Globus pallidus (tissue), 1 donor: ENCODE results near the gene PPP1R16B.
A peak's percentile ranks its signal among the peaks of the same experiment; 100 is the strongest.
"Not testable (repeated sequence)": the region's sequence is repeated elsewhere in the genome, so short reads cannot be mapped to it uniquely, and the experiment has no call there.

Experiments
- DNase-seq: peaks from one replicate; pipeline ENCODE4 v3.0.0-alpha.2; 2015; ENCODE audit warnings: low spot score

PPP1R16B gene

DNA sequence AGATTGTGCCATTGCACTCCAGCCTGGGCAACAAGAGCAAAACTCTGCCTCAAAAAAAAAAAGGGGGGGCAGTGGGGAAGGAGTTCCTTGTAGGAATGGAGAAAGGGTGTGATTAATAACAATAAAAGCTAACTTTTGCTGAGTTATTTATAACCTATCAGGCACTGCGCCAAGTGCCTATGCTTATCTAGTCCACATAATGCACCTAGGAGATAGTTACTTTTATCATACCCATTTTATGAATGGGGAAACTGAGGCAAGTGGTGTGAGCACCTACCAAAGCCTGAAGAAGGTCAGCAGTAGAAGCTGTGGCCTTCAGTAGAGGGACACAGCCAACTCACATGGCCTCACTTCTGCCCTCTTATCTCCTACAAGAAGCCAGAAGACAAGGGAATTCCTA, 13.6 kb upstream of the PPP1R16B start:
- DNase-seq, result no peak

DNA sequence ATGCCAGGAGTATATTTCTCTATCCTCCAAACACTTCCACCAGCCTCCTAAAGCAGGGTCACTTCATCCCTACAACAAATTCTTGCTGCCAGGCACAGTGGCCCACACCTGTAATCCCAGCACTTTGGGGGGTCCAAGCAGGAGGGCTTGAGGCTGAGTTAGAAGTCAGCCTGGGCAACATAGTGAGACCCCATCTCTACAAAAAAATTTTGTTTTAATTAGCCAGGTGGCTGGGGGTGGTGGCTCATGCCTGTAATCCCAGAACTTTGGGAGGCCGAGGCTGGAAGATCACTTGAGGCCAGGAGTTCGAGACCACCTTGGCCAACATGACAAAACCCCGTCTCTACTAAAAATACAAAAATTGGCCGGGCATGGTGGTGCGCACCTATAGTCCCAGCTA, 11.4 kb upstream of the PPP1R16B start:
- DNase-seq, result not testable (repeated sequence)

DNA sequence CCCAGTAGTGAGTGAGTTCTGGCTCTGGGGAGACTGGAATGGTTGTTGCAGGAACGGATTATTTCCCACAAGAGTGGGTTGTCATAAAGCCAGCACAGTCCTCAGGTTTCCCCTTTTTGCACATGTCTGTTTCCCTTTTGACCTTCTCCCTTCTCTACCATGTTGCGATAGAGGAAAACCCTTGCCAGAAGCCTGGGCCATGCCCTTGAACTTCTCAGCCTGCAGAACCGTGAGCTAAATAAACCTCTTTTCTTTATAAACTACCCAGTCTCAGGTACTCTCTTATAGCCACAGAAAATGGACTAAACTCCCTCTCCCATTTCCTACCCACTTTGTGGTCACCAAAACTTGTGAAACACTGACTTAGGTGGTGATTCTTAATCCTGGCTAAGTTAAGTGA, 7.2 kb upstream of the PPP1R16B start:
- no peak for DNase-seq

DNA sequence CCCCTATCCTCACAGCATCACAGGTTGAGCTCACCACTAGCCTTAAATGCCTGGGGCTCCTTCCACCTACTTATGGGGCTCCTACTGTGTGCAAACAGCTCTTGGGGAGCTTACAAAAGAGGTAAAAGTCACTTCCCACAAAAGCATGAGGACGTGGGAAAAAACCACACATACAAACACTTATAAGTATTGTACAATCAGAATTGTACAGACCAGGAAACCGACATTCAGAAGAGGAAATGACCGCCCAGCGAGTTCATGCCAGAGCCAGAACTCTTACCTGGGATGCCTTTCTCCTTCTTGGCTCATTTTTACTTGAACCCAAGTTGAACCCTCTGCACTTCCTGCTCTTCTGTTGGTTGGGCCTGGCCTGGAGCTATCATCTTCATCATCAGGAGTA, 6.3 kb upstream of the PPP1R16B start:
- DNase-seq, result no peak

DNA sequence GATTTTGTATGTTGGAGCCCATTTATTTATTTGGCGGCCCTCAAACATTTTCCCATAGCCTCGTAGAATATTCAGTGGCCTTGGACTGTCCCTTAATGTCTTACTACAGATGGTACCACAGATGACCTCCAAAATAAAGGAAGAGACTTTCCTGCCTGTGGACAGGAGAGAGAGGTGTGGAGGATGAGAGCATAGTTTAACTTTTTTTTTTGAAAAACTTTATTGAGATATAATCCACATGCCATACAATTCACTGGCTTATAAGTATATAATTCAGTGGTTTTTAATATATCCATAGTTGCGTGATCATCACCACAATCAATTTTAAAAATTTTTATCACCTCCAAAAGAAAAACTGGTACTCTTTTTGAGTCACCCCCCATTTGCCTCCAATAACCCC, 4.6 kb upstream of the PPP1R16B start:
- no peak for DNase-seq

DNA sequence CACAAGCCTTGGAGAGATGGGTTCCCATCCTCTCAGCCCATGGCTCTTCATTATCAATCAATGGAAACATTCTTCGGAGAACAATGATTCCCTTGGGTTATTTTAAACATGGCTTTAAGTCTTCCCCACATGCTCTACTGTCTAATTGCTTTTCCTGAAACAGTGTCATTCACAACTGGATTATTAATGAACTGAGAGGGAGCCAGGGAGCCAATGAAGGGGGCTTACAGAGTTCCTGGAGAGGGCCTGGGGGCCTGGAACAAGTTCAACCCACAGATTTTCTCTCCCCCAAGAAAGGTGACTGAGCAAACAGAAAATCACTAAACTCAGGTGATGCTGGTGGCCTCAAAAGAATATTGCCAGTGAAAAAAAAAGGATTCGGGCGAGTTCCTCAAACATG, 1.3 kb upstream of the PPP1R16B start:
- no peak for DNase-seq

DNA sequence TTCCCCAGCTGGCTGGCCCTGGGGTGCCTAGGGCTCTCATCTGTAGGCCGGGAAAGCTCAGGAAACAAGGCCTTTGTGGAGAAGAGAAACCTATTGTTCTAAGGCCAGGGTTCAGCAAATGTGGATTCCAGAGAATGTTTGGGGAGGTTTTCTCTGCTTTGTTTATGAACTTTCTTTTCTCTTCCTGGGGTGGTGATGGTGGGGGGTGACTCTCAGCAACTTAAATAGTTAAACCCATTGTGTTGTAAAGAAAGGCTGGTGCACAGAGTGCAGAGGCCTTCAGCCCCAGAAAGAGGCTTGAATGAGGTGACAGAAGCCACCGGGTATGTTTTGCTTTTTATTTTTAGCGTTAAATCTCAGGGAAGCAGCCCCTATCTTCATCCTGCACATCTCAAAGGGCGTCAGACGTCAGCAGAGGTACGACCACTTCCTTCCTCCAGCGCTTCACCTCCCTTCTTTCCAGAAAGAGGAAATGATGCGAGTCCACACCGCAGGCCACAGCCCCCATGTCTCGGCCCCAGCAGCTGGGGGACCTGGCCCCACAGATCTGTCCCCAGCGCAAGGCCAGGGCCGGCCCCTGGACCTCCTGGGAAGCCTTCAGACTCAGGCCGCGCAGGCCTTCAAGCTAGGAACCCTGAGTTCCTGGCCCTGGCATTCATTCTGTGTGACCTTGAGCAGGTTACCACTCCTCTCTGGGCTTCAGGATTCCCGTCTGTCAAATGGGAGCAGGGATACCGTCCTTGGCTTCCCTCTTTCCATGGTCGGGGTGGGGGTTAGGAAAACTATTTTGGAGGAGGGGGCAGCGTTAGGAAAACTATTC, 605 bp upstream of the PPP1R16B start:
- DNase-seq, result peak; percentile 76

DNA sequence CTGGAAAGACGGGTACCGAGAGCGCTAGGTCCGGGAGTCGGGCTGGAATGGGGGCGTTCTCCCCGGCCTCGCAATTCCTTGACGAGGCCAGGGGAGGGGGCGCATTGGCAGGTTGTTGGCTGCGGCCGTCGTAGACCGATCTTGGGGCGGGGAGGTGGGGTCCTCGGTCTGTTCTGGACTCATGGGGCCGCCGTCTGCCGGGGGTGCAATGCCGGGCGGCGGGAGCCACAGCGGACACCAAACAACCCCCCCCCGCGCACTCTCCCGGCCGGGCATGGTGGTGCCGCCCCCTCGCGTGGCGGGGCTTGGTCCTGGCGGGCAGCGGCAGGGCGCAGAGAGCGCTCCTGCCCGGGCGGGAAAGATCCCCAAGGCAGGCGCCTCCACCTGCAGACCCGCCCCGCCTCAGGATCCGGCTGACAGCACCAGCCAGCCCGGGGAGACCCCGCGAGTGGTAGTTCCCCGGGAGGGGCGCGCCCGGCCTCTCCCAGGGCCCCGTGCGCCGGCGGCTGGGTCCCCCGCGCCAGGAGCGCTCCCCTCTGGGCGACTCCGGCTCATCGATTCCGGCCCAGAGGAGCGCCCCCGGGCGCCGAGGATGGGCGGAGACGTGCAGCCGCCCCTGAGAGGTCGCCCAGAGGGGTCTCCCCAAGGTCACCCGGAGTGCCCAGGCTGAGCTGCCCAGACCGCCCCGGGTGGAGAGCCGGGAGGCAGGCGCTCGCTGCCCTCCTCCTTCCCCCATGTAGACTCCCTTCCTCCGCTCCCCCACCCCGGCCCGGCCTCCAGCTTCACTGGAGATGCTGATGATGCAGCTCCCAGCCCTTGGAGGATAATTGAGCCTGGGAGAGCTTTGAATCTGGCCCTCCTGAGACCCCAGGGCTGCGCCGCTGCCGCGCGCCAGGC, 709 bp downstream of the PPP1R16B start:
- DNase-seq, result no peak

DNA sequence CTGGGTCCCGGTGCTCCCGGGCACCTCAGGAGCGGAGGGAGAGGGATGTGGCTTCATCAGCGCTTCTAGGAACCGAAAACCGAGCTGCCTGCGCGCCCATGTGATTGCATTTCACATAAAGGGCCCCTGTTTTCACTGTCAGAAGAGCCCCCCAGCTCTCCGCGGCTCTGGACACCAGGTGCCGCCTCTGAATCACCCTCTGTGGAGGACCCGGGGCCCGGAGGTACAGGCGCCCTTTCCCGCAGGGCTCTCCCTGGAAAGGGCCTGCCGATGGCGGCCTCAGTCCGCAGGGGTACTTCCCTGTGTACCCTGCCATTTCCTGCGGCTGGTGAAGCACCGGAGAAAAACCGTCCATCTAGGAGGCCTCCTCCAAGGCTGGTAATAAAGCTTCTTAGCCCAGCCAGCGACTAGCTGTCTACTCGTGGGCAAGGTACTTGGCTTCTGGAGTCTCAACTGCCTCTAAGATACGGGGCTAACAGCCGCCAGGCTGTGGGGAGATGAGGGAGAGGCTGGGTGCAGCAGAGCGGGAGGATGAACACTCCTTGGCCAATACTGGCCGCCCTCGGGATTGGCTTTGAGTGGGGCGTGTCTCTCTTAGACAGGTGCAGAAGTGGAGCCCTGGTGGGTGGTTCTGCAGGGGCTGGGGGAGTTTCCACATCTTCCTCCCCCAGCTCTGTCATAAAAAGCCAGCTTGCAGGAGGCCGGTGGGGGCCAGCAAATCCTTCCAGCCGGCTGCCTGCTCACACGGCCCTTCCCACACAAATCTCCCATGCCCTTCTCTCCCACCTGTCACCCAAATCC, 1.6 kb downstream of the PPP1R16B start:
- DNase-seq, result no peak

DNA sequence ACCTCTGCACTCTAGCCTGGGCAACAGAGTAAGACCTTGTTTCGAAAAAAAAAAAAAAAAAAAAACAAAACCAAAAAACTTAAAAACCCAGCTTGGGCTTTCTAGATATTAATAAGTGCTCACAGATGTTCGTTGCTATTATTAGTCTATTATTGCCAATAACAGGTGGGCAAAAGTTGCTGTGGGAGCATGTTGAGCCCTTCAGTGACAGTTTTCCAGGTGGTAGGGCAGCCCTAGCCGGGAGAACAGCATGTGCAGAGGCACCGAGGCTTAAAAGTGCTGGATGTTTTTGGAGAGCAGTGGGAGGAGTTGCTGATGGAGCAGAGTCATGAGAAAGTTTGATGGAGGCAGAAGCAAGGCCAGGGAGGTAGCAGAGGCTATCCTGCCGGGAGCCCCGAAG, 4.4 kb downstream of the PPP1R16B start:
- no peak for DNase-seq

DNA sequence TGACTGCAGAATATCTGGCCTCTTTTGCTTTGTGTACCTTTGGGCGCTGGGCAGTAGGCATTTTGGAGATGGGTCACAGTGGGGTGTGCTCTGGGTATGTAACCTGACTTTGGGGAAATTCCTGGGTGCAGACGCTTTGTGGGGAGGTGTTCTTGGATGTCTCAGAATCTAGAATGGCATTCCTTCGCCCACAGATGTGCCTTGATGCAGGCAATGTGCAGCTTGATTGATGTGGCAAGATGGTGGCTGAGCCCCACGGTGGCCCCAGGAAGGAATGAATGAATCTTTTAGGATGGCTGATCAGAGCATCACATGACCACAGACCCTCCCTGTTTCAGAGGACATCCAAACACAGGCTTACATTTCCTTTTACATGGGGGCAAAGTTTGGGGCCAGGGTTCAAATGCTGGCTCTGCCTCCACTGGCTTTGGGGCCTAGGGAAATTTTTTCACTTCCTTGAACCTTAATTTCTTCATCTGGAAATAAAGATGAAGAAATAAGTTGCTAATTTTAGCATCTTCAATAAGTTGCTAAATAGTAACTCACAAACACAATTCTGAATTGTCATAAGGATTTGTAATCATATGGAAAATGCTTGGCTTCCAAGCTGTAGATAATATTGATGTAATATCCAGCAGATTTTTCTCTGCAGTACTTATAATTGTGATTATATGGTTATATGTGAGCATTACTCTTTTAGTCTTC, 5.6 kb downstream of the PPP1R16B start:
- DNase-seq, result no peak

DNA sequence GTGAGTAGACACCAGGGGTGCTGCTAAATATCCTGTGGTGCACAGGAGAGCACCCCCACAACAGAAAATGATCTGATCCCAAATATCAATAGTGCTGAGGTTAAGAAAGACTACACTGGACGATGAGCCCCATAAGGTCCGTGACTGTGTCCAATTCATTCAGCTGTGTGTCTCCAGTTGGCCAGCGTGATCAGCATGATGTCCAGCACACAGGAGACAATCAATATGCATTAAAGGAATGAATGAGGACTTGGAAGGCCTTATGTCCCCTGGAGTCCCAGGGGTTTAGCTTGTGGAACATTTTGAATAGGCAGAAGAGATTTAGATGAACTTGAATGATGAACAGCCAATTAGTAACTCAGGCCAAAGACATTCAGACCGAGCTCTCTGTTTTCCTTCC, 6.3 kb downstream of the PPP1R16B start:
- no peak for DNase-seq

DNA sequence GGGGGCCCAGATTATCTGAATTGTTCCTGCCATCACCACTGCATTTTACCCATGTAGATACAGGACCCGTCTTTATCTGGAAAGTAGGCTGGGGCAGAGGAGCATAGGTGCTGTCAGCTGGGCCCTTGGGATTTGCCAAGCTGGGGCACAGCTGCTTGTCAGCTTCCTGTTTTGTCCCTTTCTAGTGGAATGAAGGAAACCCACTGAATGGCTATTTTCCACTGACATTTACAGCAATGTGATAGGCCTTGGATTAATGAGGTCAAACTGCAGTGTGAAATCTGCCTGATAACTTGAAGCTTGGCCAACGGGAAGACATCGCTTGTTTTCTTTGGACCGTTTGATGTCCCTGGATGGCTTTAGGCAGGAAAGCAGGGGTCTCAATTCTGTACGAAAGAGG, 6.7 kb downstream of the PPP1R16B start:
- no peak for DNase-seq

DNA sequence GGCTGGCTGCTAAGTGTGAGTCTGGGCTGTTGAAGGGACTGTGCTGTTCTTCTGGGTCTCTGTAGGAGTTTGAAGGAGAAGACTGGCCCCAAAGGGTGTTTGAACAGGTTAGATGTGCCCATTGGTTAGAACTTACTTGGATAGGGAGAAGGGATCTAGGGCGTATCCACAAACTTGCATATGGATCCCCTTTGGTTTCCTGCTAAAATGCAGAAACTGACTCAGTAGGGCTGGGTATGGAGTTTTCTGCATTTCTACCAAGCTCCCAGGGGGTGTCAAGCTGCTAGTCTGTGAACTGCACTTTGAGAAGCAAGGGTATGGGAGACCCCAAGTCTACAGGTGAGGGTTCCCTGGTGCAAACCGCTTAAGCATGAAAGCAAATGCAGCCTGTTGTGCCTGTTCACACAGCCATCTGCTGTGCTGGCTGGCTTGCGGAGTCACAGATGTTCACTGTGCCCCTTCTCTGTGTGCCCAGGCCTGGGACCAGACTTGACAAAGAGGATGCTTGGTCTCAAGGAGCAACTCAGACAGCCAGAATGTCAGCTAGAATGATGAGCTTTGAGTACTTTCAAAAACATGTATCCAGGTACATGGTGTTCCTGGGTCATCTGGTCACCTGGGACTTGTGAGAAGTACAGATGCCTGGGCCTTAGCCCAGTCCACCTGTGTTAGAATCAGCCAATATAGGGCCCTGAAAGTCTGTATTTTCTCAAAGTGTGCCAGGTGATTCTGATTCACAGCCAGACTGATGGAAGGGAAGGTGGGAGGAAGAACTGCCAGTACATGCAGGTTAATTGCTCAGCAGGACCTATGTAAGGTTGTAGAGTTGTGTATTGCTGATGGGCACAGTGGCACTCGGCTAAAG, 7.4 kb downstream of the PPP1R16B start:
- no peak for DNase-seq

DNA sequence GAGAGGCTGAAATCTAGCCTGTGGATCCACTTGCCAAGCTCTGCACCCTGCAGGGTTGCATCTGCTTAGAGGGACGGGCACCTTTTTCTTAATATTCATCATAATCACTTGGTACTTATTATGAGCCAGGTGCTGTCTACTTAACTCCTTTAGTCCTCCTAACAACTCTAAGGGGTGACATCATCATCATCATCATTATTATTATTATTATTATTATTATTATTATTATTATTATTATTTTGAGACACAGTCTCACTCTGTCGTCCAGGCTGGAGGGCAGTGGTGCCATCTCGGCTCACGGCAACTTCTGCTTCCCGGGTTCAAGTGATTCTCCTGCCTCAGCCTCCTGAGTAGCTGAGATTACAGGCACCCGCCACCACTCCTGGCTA, 8.1 kb downstream of the PPP1R16B start:
- DNase-seq, result not testable (repeated sequence)

DNA sequence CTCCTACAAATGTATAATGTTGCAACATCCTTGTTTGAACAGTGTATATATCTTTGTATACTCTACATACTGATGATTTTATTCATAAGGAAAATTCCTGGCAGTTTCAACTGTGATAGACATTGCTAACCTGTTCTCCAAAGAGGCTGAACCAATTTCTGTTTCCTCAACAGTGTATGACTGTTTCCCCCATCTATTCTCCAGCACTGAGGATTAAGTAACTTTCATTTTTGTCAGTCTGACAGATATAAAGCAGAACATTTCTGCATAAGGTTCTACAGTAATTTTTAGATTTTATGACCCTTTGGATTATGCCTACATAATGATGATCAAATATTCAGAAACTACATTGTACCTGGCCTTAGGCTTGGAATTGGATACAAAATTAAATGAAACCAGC, 9.9 kb downstream of the PPP1R16B start:
- DNase-seq, result no peak

DNA sequence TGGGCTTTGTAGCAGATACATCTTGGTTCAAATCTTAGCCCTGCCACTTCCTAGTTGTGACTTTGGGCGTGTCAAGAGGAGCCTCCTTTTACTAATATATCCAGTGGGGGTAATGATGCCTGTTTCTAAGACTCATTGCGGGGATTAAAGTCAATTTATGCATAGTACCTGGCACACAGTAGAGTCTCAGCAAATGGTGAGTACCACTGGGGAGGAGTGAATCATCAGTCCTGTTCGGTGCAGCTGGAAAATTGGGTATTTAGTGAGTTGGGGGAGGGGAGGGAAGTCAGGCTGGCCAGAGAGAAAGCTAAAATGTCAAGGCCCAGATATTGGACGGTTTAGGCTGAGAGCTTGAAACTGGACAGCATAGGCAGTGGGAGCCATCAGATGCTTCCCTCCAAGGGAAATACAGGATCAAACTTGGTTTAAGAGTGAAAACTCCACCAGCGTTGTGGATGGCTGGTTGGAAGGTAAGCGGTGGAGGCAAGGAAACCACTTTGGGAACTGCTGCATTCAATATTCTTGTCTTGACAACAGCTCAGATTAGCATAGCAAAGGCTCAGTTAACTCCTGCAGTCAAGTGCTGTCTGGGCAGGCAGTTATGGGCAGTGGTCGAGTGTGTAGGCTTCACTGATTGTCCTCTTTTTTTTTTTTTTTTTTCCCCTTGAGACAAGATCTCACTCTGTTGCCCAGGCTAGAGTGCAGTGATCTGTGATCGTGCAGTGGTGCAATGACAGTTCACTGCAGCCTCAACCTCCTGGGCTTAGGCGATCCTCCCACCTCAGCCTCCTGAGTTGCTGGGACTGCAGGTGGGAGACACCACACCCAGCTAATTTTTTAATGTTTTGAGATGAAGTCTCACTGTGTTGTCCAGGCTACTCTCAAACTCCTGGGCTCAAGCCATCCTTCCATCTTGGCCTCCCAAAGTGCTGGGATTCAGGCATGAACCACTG, 12.9 kb downstream of the PPP1R16B start:
- DNase-seq, result no peak

DNA sequence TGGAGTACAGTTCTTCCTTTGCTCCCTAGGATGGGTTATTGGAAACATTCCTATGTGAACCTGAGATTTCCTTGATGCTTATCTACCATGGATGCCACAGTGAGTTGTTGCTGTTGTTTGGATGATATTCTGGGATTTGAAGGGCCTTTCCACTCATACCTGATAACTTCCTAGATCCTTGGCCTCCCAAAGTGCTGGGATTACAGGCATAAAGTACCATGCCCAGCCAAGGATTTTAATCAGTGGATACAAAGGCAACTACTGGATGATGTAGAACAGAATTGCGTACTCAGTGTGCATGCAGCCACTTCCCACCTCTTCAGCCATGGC, 20.0 kb downstream of the PPP1R16B start:
- no peak for DNase-seq

DNA sequence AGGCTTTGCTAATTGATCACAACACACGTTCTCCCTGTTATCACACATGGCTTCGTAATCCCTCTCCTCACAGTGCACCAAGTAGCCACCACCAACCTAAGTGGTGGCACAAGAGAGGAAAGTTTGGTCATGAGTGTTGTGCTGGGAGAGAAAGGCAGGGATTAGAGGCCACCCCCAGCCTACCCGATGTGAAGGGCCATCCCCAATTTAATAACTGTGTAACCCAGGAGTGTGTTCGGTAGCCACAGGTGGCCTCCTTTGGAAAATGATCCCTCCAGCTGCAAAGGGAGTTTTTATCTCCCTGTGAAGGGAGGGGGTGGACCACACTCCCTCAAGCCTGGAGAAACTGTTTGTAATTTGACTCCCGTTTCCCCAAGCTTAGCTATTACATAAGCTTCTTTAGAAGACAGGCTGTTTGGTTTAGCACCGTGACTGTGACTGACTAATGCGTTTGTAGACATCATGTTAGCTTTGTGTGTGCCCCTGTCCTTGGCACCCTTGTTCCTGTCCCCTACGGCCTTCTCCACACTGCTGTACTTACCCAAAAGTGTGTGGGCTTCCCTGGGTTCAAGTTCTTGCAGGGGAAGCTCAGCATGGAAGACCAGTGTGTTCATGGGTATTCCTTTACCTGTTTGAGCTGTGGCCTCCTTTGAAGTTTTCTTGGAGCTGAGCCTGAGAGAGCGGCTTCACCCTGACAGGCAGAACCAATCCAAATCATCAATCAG, 20.6 kb downstream of the PPP1R16B start:
- no peak for DNase-seq
